ENCODE results near the gene ERCC2.

DNA sequence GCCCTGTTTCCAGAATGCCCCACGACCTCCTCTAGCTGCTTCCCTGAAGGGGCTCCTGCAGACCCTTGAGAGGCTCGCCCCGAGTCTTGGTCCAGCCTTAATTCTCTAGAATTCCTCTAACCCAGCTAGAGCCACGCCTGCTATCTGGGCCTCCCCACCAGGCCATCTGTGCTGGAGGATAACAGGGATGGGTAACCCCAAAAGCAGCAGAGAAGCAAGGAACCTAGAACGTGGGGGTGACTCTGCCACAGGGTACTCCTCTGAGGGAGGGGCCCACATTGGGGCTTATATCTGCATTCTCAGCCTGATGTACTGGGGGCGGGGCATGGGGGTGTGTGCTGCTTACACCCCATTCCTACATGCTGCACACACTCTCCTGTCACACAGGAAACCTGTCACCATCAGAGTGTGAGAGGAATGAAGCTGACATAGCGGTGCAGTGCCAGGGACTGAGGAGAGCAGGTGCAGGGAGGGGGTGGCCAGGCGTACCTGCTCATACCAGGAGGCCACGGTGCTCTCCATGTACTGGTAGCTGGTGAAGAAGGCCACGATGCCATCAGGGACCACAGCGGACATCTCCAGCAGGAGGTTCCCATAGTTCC, 16.0 kb downstream of the ERCC2 start:
- TF ChIP-seq, protein P1, sequence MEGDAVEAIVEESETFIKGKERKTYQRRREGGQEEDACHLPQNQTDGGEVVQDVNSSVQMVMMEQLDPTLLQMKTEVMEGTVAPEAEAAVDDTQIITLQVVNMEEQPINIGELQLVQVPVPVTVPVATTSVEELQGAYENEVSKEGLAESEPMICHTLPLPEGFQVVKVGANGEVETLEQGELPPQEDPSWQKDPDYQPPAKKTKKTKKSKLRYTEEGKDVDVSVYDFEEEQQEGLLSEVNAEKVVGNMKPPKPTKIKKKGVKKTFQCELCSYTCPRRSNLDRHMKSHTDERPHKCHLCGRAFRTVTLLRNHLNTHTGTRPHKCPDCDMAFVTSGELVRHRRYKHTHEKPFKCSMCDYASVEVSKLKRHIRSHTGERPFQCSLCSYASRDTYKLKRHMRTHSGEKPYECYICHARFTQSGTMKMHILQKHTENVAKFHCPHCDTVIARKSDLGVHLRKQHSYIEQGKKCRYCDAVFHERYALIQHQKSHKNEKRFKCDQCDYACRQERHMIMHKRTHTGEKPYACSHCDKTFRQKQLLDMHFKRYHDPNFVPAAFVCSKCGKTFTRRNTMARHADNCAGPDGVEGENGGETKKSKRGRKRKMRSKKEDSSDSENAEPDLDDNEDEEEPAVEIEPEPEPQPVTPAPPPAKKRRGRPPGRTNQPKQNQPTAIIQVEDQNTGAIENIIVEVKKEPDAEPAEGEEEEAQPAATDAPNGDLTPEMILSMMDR (IDR thresholded peaks at IDR 0.05): no peak
- TF ChIP-seq POLR2A (IDR thresholded peaks at IDR 0.05) (no peak), EP300 (IDR thresholded peaks at IDR 0.05) (no peak)

Data from ovary (tissue), 3 donors.